A549 (cell line): ENCODE data around the gene CHCT1. TPM values are rescaled to one million over a fixed set of nuclear protein-coding genes. Genes with fewer than 3 reads are reported as not detected.
"Not testable (repeated sequence)": the region's sequence is repeated elsewhere in the genome, so short reads cannot be mapped to it uniquely, and the experiment has no call there.

Source experiments
- ATAC-seq, 2 experiments: fragments of 200-7000 bp in 1 of 2; fragments of >200 bp in 1 of 2; cut with Nextera tagmentation in 1 of 2; cut with Tn5 transposase in 1 of 2; 3 replicates each; pipeline versions ENCODE4 v1.8.0 to v1.9.1; 2018 to 2020; ENCODE audit warnings: mild to moderate bottlenecking in 1 of 2, moderate library complexity in 1 of 2
- CTCF ChIA-PET: fragments of 300-600 bp; sonication (Branson Sonifier 250); formaldehyde crosslinking; extraction: SDS; loops from one replicate; lab custom pipeline; 2021; ENCODE audit warnings: antibody characterized with exemption, inconsistent platforms; lab: Yijun Ruan, JAX
- POLR2A ChIA-PET: fragments of 350-600 bp; formaldehyde crosslinking; extraction: SDS; loops from one replicate; lab custom pipeline; 2021; ENCODE audit warnings: antibody characterized with exemption, inconsistent platforms; lab: Yijun Ruan, JAX
- DNase-seq, 2 experiments: peaks; one replicate each; pipeline versions ENCODE4 v3.0.0 to v3.0.0-alpha.2; 2011 to 2016; ENCODE audit warnings: low read depth in 1 of 2, low spot score in 1 of 2
- FAIRE-seq: peaks from 2 replicates; lab custom pipeline; 2011; peaks lifted over from hg19 to GRCh38; lab: Jason Lieb, UNC
- H3K27ac ChIP-seq, 2 experiments: fragments of >200 bp; sonication (Bioruptor Twin); formaldehyde crosslinking; 3 replicates each; pipeline ENCODE4 v1.5.1; 2016 to 2017
- H3K4me1 ChIP-seq: fragments of >200 bp; sonication (Bioruptor Twin); formaldehyde crosslinking; 3 replicates; pipeline ENCODE4 v1.6.1; 2016
- H3K4me2 ChIP-seq: fragments of >200 bp; sonication (Bioruptor Twin); formaldehyde crosslinking; 3 replicates; pipeline ENCODE4 v1.6.1; 2016
- H3K4me3 ChIP-seq: fragments of >200 bp; sonication (Bioruptor Twin); formaldehyde crosslinking; 3 replicates; pipeline ENCODE4 v1.5.1; 2016
- H3K9me3 ChIP-seq: fragments of >200 bp; sonication (Bioruptor Twin); formaldehyde crosslinking; 3 replicates; pipeline ENCODE4 v1.6.1; 2016
- EHF ChIP-seq: fragments of 250-450 bp; sonication (Bioruptor Pico); IDR thresholded peaks from 2 replicates; pipeline ENCODE4 v1.5.0; 2020; ENCODE audit warnings: mild to moderate bottlenecking
- FOSB ChIP-seq: fragments of 250-450 bp; sonication (Bioruptor Pico); IDR thresholded peaks from 2 replicates; pipeline ENCODE4 v1.5.0; 2020; ENCODE audit warnings: mild to moderate bottlenecking, moderate library complexity
- FOSL2 ChIP-seq, 2 experiments: fragments of 450-650 bp in 1 of 2; fragments of >200 bp in 1 of 2; sonication (Bioruptor Twin) in 1 of 2; formaldehyde crosslinking; IDR thresholded peaks; 2 replicates each; pipeline versions ENCODE4 v1.5.0 to v1.6.1; 2016 to 2020; ENCODE audit warnings: mild to moderate bottlenecking in 1 of 2, moderate library complexity in 1 of 2
- HDAC2 ChIP-seq: fragments of 200-600 bp; sonication (generic); IDR thresholded peaks from 2 replicates; pipeline ENCODE4 v1.6.1; 2016
- JUN ChIP-seq, 2 experiments: fragments of >200 bp; sonication (Bioruptor Twin); formaldehyde crosslinking; IDR thresholded peaks; 2 replicates in 1 of 2; 3 replicates in 1 of 2; pipeline ENCODE4 v1.6.1; 2016 to 2017
- MAFK ChIP-seq: fragments of 450-650 bp; IDR thresholded peaks from 2 replicates; pipeline ENCODE4 v1.6.1; 2014; ENCODE audit not compliant: partially characterized antibody
- MAZ ChIP-seq: fragments of 150-350 bp; IDR thresholded peaks from 2 replicates; pipeline ENCODE4 v1.6.1; 2014; ENCODE audit warnings: antibody characterized with exemption, low read depth, low read length, borderline replicate concordance
- NPAS2 ChIP-seq: fragments of 250-450 bp; sonication (Bioruptor Pico); IDR thresholded peaks from 2 replicates; pipeline ENCODE4 v1.8.0; 2022; ENCODE audit warnings: mild to moderate bottlenecking, moderate library complexity, borderline replicate concordance
- POLR2A ChIP-seq: IDR thresholded peaks from 2 replicates; pipeline ENCODE4 v1.6.1; 2012; ENCODE audit warnings: mild to moderate bottlenecking, low read length
- RCOR1 ChIP-seq: fragments of 150-350 bp; IDR thresholded peaks from 2 replicates; pipeline ENCODE4 v1.6.1; 2014; ENCODE audit warnings: antibody characterized with exemption, low read length, low read depth
- TP53 ChIP-seq: fragments of 250-450 bp; sonication (Bioruptor Pico); IDR thresholded peaks from 2 replicates; pipeline ENCODE4 v1.5.0; 2021; ENCODE audit warnings: mild to moderate bottlenecking, moderate library complexity
- ZNF302 ChIP-seq: fragments of 250-450 bp; sonication (Bioruptor Pico); IDR thresholded peaks from 2 replicates; pipeline ENCODE4 v1.9.0; 2021; ENCODE audit warnings: inconsistent platforms, mild to moderate bottlenecking, moderate library complexity
- ZSCAN20 ChIP-seq: fragments of 250-450 bp; sonication (Bioruptor Pico); IDR thresholded peaks from 2 replicates; pipeline ENCODE4 v1.8.0; 2022; ENCODE audit warnings: mild to moderate bottlenecking, moderate library complexity
- WGBS: methylation state at CpG from one replicate; pipeline ENCODE4 v1.1.6; 2017; ENCODE audit errors: missing lambda C conversion rate; 5-methylcytosine and 5-hydroxymethylcytosine counted together
- polyA plus RNA-seq, 4 experiments: library from polyadenylated mRNA; depleted of rRNA in 3 of 4; stranded (reverse); fragments of >200 nt; fragmentation: RNase III in 1 of 4; extraction: RNeasy Plus Mini Kit Qiagen cat#74134 plus additional on column Dnase treatment in 1 of 4; gene quantifications; 2 replicates in 3 of 4; 3 replicates in 1 of 4; pipeline ENCODE4 v1.2.3, GENCODE V29; 2011 to 2017
- TF ChIP-seq, protein P1 (sequence below): fragments of >200 bp; sonication (Bioruptor Twin); formaldehyde crosslinking; IDR thresholded peaks from 3 replicates; pipeline ENCODE4 v1.5.1; 2016
- TF ChIP-seq, protein P2 (sequence below): IDR thresholded peaks from 2 replicates; pipeline ENCODE4 v1.6.1; 2012
- TF ChIP-seq, protein P3 (sequence below): fragments of 250-450 bp; sonication (Bioruptor Pico); IDR thresholded peaks from 2 replicates; pipeline ENCODE4 v1.5.0; 2021; ENCODE audit warnings: mild to moderate bottlenecking, moderate library complexity, borderline replicate concordance
- TF ChIP-seq, protein P4 (sequence below): fragments of 200-600 bp; sonication (generic); IDR thresholded peaks from 2 replicates; pipeline ENCODE4 v1.6.1; 2016; ENCODE audit warnings: antibody characterized with exemption, mild to moderate bottlenecking, moderate library complexity

CHCT1 gene
- polyA plus RNA-seq, 2 of the 4 experiments (the other 2 are of a cell fraction): 0.10 TPM; not detected in 1

DNA sequence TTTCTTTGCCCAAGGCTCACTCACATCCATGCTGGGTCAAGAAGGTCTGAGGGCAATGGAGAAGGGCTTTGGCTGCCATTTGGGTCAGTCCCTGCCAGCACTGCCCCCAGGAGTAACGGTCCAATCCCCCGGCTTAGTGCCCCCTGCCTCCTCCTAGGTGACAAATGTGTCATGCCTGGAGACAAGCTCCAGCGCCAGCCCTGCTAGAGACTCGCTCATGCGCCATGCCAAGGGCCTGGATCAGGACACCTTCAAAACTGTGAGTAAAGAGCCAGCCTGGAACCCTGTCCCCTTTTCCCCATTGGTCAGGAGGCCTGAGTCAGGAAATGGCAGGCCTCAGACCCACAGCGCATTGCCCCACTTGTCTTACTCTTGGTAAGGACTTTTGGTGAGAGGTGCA is 3.3 kb downstream of the CHCT1 start:
- H3K27ac ChIP-seq: no peak overlapping the region
- TF ChIP-seq ZSCAN20 (CRISPR knock-in tag) (no peak), ZNF302 (CRISPR knock-in tag) (no peak), MAFK (no peak), FOSL2 (IDR thresholded peaks at IDR 0.05) (no peak), FOSL2 (CRISPR knock-in tag; IDR thresholded peaks at IDR 0.05) (no peak), RCOR1 (no peak), NPAS2 (no peak), HDAC2 (no peak), EHF (CRISPR knock-in tag) (no peak), MAZ (no peak)
- TF ChIP-seq, protein P1, sequence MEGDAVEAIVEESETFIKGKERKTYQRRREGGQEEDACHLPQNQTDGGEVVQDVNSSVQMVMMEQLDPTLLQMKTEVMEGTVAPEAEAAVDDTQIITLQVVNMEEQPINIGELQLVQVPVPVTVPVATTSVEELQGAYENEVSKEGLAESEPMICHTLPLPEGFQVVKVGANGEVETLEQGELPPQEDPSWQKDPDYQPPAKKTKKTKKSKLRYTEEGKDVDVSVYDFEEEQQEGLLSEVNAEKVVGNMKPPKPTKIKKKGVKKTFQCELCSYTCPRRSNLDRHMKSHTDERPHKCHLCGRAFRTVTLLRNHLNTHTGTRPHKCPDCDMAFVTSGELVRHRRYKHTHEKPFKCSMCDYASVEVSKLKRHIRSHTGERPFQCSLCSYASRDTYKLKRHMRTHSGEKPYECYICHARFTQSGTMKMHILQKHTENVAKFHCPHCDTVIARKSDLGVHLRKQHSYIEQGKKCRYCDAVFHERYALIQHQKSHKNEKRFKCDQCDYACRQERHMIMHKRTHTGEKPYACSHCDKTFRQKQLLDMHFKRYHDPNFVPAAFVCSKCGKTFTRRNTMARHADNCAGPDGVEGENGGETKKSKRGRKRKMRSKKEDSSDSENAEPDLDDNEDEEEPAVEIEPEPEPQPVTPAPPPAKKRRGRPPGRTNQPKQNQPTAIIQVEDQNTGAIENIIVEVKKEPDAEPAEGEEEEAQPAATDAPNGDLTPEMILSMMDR: no peak
- TF ChIP-seq, protein P2, sequence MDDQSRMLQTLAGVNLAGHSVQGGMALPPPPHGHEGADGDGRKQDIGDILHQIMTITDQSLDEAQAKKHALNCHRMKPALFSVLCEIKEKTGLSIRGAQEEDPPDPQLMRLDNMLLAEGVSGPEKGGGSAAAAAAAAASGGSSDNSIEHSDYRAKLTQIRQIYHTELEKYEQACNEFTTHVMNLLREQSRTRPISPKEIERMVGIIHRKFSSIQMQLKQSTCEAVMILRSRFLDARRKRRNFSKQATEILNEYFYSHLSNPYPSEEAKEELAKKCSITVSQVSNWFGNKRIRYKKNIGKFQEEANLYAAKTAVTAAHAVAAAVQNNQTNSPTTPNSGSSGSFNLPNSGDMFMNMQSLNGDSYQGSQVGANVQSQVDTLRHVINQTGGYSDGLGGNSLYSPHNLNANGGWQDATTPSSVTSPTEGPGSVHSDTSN: no peak
- TF ChIP-seq, protein P3, sequence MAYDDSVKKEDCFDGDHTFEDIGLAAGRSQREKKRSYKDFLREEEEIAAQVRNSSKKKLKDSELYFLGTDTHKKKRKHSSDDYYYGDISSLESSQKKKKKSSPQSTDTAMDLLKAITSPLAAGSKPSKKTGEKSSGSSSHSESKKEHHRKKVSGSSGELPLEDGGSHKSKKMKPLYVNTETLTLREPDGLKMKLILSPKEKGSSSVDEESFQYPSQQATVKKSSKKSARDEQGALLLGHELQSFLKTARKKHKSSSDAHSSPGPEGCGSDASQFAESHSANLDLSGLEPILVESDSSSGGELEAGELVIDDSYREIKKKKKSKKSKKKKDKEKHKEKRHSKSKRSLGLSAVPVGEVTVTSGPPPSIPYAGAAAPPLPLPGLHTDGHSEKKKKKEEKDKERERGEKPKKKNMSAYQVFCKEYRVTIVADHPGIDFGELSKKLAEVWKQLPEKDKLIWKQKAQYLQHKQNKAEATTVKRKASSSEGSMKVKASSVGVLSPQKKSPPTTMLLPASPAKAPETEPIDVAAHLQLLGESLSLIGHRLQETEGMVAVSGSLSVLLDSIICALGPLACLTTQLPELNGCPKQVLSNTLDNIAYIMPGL (CRISPR knock-in tag): no peak
- TF ChIP-seq, all 56 proteins: peak for 0
- ChIA-PET POLR2A (no interaction called here), CTCF (interaction anchor here (0.9 to 2.4 kb wide), 3 partner anchors 144 to 284 kb away, joined by 3 to 6 read pairs (median 6); no protein-coding TSS in a partner anchor)
- no peak for ATAC-seq
- no peak for DNase-seq
- FAIRE-seq: no peak
- Histone ChIP-seq H3K4me1 (peaks cover 3% of the 10 kb centered on the region; the same call in 1 of the 3 replicates), H3K4me2 (no peak overlapping the region), H3K4me3 (no peak overlapping the region), H3K9me3 (no peaks in the 10 kb centered on the region)
- 71% methylated on average over 4 of the region's 6 CpGs for WGBS

DNA sequence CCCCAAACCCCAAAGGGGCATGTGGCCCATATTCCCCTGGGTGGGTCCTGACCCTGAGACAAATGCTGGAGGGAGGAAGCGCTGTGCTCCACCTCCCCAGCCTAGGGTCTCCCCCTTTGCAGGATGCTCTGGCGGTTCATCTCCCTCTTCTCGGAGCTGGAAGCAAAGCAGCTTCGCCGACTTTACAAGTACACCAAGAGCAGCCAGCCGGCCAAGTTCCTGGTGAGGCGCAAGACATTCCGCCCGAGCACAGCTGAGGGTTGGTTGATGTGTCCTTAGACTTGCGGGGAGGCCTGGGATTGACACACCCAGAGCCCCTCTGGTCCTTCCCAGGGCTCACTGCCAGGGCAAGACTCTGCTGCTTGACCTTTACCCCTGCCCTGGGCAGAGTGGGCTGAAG is 4.3 kb downstream of the CHCT1 start:
- DNase-seq: no peak
- no peaks in the 10 kb centered on the region for H3K4me1 ChIP-seq
- ChIA-PET CTCF (interaction anchor here (0.6 to 2.4 kb wide), 3 partner anchors 10 to 143 kb away, joined by 3 to 6 read pairs (median 4); no protein-coding TSS in a partner anchor), POLR2A (no interaction called here)
- no peak for FAIRE-seq
- 83% methylated on average over 9 of the region's 10 CpGs for WGBS
- H3K4me2 ChIP-seq: no peak overlapping the region
- H3K4me3 ChIP-seq: no peak overlapping the region
- ATAC-seq: no peak
- H3K9me3 ChIP-seq: no peaks in the 10 kb centered on the region
- TF ChIP-seq TP53 (CRISPR knock-in tag) (no peak), FOSB (CRISPR knock-in tag) (no peak), JUN (IDR thresholded peaks at IDR 0.05) (no peak), POLR2A (no peak)
- TF ChIP-seq, protein P4, sequence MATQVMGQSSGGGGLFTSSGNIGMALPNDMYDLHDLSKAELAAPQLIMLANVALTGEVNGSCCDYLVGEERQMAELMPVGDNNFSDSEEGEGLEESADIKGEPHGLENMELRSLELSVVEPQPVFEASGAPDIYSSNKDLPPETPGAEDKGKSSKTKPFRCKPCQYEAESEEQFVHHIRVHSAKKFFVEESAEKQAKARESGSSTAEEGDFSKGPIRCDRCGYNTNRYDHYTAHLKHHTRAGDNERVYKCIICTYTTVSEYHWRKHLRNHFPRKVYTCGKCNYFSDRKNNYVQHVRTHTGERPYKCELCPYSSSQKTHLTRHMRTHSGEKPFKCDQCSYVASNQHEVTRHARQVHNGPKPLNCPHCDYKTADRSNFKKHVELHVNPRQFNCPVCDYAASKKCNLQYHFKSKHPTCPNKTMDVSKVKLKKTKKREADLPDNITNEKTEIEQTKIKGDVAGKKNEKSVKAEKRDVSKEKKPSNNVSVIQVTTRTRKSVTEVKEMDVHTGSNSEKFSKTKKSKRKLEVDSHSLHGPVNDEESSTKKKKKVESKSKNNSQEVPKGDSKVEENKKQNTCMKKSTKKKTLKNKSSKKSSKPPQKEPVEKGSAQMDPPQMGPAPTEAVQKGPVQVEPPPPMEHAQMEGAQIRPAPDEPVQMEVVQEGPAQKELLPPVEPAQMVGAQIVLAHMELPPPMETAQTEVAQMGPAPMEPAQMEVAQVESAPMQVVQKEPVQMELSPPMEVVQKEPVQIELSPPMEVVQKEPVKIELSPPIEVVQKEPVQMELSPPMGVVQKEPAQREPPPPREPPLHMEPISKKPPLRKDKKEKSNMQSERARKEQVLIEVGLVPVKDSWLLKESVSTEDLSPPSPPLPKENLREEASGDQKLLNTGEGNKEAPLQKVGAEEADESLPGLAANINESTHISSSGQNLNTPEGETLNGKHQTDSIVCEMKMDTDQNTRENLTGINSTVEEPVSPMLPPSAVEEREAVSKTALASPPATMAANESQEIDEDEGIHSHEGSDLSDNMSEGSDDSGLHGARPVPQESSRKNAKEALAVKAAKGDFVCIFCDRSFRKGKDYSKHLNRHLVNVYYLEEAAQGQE: no peak
- TF ChIP-seq, protein P3 (CRISPR knock-in tag): no peak
- TF ChIP-seq, all 56 proteins: peak for 0
- H3K27ac ChIP-seq: no peak overlapping the region

DNA sequence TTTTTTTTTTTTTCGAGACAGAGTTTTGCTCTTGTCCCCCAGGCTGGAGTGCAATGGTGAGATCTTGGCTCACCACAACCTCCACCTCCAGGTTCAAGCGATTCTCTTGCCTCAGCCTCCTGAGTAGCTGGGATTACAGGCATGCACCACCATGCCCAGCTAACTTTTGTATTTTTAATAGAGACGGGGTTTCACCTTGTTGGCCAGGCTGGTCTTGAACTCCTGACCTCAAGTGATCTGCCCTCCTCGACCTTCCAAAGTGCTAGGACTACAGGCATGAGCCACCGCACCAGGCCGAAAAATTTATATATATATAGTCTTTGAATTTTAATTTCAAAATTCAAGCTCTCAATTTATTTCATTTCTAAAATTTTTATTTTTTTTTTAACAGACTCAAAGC is 6.2 kb downstream of the CHCT1 start:
- H3K4me2 ChIP-seq, FAIRE-seq, ATAC-seq, H3K4me3 ChIP-seq, H3K9me3 ChIP-seq, H3K27ac ChIP-seq, POLR2A ChIA-PET, H3K4me1 ChIP-seq, DNase-seq: not testable (repeated sequence)
- WGBS: 59% methylated on average over 6 of the region's 6 CpGs
- CTCF ChIA-PET: interaction anchor here (0.6 to 4.3 kb wide), 8 partner anchors 7 to 286 kb away, joined by 3 to 26 read pairs (median 5); partner anchors contain the start of gene CHCT1

DNA sequence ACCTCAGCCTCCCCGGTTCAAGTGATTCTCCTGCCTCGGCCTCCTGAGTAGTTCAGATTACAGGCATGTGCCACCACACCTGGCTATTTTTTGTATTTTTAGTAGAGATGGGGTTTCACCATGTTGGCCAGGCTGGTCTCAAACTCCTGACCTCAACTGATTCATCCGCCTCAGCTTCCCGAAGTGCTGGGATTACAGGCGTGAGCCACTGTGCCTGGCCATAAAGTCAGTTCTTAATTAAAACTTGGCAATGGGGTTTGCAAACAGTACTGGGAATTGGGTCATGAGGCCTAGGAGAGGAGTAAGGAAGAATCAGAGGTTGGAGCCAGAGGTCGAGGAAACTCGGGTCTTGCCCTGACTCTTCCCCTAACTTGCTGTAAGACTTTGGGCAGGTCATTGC is 8.3 kb downstream of the CHCT1 start:
- not testable (repeated sequence) for FAIRE-seq
- whole genome bisulfite sequencing: 90% methylated on average over 7 of the region's 7 CpGs

More for the DNA sequence above, 8.3 kb downstream of the CHCT1 start:
- H3K4me2 ChIP-seq, DNase-seq, H3K9me3 ChIP-seq, H3K4me3 ChIP-seq, H3K27ac ChIP-seq, POLR2A ChIA-PET, ATAC-seq, H3K4me1 ChIP-seq: not testable (repeated sequence)
- CTCF ChIA-PET: interaction anchor here (1.1 to 4.3 kb wide), 4 partner anchors 9 to 288 kb away, joined by 4 to 26 read pairs (median 13); partner anchors contain the start of gene CHCT1
